Tibial artery (tissue), 4 donors: ENCODE data around the gene CRYBG1.

ENCODE experiments used
- DNase-seq, 2 donors: peaks; one replicate each; pipeline ENCODE4 v3.0.0-alpha.2; 2019
- H3K27ac ChIP-seq, 2 donors: fragments of 200-600 bp; sonication (generic) in 1 of 2; 1 replicate in 1 of 2; 2 replicates in 1 of 2; pipeline ENCODE4 v1.5.1; 2018 to 2019; ENCODE audit warnings: mild to moderate bottlenecking in 1 of 2
- H3K27me3 ChIP-seq, 2 donors: fragments of 200-600 bp; sonication (generic) in 1 of 2; one replicate each; pipeline versions ENCODE4 v1.5.1 to v1.6.0; 2016 to 2019
- H3K36me3 ChIP-seq, 3 donors: fragments of 200-600 bp; sonication (generic) in 2 of 3; one replicate each; pipeline ENCODE4 v1.5.1; 2016 to 2019; ENCODE audit warnings: mild to moderate bottlenecking in 2 of 3
- H3K4me1 ChIP-seq, 4 donors: fragments of 200-600 bp; sonication (generic) in 2 of 4; 1 replicate in 3 of 4; 2 replicates in 1 of 4; pipeline ENCODE4 v1.5.1; 2016 to 2019
- H3K4me3 ChIP-seq, 2 donors: fragments of 200-600 bp; sonication (generic) in 1 of 2; 1 replicate in 1 of 2; 2 replicates in 1 of 2; pipeline ENCODE4 v1.5.1; 2018 to 2019; ENCODE audit warnings: mild to moderate bottlenecking in 2 of 2
- H3K9me3 ChIP-seq, 3 donors: fragments of 200-600 bp; sonication (generic) in 1 of 3; one replicate each; pipeline ENCODE4 v1.5.1; 2016 to 2019
- intact Hi-C: fragments of 100-400 bp; cut with DNase I; formaldehyde crosslinking; loops from one replicate; pipeline ENCODE4 v1.15.0; 2023; ENCODE audit warnings: low total_unique reads
- TF ChIP-seq, protein P1 (sequence below), 2 experiments: fragments of 200-600 bp in 1 of 2; fragments of 450-650 bp in 1 of 2; IDR thresholded peaks; one replicate each; pipeline ENCODE4 v1.5.1; 2017 to 2019; ENCODE audit warnings: antibody characterized with exemption in 2 of 2, mild to moderate bottlenecking in 1 of 2, moderate library complexity in 1 of 2

The CRYBG1 gene

DNA sequence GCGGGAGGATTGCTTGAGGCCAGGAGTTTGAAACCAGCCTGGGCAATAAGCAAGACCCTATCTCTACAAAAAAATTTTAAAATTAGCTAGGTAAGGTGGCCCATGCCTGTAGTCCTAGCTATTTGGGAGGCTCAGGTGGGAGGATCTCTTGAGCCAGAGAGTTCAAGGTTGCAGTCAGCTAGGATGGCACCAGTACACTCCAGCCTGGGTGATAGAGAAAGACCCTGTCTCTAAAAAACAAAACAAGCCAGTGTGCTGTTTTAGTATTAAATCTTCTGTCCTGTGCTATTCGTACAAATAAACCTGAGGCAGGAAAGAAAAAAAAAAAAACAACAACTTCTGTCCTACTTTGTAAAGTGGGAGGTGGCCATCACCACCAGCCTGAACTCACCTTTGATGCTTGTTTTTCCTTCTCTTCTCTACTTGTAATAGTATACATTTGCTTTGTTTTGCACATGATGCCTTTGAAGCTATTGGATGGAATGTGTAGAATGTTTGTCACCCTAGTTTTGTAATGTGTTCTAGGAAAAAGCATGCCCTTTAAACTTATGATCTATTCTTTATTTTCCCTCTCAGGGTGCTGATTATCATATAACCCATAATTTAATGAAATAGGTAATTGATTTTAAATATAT is 102.5 kb downstream of the CRYBG1 start:
- H3K27me3 ChIP-seq = peaks cover 0 to 13% of the 10 kb centered on the region in 2 donors
- intact Hi-C loops = no loop called here
- no peak overlapping the region for H3K4me3 ChIP-seq
- no peaks in the 10 kb centered on the region for H3K9me3 ChIP-seq
- TF ChIP-seq, protein P1, sequence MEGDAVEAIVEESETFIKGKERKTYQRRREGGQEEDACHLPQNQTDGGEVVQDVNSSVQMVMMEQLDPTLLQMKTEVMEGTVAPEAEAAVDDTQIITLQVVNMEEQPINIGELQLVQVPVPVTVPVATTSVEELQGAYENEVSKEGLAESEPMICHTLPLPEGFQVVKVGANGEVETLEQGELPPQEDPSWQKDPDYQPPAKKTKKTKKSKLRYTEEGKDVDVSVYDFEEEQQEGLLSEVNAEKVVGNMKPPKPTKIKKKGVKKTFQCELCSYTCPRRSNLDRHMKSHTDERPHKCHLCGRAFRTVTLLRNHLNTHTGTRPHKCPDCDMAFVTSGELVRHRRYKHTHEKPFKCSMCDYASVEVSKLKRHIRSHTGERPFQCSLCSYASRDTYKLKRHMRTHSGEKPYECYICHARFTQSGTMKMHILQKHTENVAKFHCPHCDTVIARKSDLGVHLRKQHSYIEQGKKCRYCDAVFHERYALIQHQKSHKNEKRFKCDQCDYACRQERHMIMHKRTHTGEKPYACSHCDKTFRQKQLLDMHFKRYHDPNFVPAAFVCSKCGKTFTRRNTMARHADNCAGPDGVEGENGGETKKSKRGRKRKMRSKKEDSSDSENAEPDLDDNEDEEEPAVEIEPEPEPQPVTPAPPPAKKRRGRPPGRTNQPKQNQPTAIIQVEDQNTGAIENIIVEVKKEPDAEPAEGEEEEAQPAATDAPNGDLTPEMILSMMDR (IDR thresholded peaks at IDR 0.05) = no peak
- H3K4me1 ChIP-seq = no peaks in the 10 kb centered on the region
- no peak for DNase-seq
- no peak overlapping the region for H3K27ac ChIP-seq
- H3K36me3 ChIP-seq = no peaks in the 10 kb centered on the region

DNA sequence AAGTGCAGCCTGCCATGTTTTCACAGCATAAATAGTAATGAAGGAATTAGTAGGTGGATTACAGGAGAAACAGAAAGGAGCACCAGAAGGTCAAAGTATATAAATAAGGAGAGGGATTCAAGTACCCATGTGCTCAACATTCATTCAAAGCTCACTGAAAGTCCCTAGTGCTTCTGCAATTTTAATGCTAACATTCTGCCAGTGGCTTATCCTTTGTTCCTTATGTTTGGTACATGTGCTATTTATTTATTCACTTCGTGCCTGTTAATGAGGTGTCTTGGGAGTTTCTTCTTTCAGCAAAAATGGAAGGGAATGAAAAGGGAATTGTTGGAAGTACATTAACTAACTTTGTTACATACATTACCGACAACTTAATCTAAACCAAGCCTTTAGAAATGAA is 105.7 kb downstream of the CRYBG1 start:
- H3K27me3 ChIP-seq = peaks cover 0 to 7% of the 10 kb centered on the region in 2 donors
- no peak overlapping the region for H3K4me3 ChIP-seq
- no peaks in the 10 kb centered on the region for H3K9me3 ChIP-seq
- intact Hi-C loops = no loop called here
- TF ChIP-seq, protein P1 (IDR thresholded peaks at IDR 0.05) = no peak
- no peaks in the 10 kb centered on the region for H3K4me1 ChIP-seq
- H3K27ac ChIP-seq = no peak overlapping the region
- no peak for DNase-seq
- H3K36me3 ChIP-seq = no peaks in the 10 kb centered on the region

DNA sequence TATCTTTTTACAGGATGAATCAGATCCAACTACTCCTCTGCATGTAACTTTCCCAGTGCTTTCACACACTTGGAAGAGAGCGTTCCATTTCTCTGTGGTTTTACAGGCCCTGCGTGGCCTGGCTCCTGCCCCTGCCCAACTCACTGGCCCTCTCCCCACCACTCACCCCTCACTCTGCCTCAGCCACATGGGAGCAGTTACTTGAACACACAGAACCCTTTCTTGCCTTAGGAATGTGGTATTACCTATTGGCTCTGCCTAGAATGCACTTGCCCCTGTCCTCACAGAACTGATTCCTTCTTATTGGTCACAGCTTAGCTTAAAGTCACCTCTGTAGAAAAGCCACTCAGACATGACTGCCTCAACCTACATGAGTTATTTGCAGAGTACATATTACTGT is 108.4 kb downstream of the CRYBG1 start:
- Histone ChIP-seq H3K9me3 (no peaks in the 10 kb centered on the region), H3K27ac (no peak overlapping the region), H3K36me3 (no peaks in the 10 kb centered on the region), H3K27me3 (peaks cover 0 to 2% of the 10 kb centered on the region in 2 donors), H3K4me1 (no peaks in the 10 kb centered on the region), H3K4me3 (no peak overlapping the region)
- no peak for DNase-seq
- intact Hi-C loops = no loop called here
- TF ChIP-seq, protein P1 (IDR thresholded peaks at IDR 0.05) = no peak

DNA sequence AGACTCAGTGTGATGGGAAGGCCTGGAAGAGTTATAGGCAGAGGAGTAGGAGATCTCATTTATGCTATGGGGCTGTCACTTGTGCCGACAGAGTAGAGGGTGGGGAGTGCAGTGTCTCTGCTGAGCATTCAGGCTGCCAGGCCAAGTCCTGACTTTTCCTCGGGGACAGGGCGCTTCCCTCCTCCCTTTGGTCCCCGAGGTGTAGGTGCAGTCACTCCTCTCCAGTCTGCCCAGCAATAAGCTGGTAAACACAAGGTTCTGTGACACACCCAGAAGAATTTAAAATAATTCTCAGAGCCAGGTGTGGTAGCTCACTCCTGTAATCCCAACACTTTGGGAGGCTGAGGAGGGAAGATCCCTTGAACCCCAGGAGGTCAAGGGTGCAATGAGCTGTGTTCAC is 109.4 kb downstream of the CRYBG1 start:
- Histone ChIP-seq H3K9me3 (no peaks in the 10 kb centered on the region), H3K27ac (no peak overlapping the region), H3K4me3 (no peak overlapping the region), H3K36me3 (no peaks in the 10 kb centered on the region), H3K4me1 (no peaks in the 10 kb centered on the region), H3K27me3 (peaks cover 0 to 2% of the 10 kb centered on the region in 2 donors)
- TF ChIP-seq, protein P1 (IDR thresholded peaks at IDR 0.05) = no peak
- intact Hi-C loops = no loop called here
- no peak for DNase-seq

DNA sequence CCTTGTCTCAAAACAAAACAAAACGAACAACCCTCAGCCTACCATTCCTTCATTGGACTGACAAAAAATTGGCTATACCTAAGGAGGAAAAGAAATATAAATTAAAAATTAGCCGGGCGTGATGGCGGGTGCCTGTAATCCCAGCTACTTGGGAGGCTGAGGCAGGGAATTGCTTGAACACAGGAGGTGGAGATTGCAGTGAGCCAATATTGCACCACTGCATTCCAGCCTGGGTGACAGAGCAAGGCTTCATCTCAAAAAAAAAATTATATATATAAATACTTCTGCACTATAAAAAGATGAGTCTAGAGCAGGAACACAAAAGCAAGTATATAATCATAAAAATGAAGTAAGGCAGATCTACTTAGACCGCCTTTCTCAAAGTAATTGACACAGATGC is 109.8 kb downstream of the CRYBG1 start:
- H3K4me3 ChIP-seq = no peak overlapping the region
- DNase-seq = no peak
- TF ChIP-seq, protein P1 (IDR thresholded peaks at IDR 0.05) = no peak
- no peak overlapping the region for H3K27ac ChIP-seq
- no peaks in the 10 kb centered on the region for H3K4me1 ChIP-seq
- H3K9me3 ChIP-seq = no peaks in the 10 kb centered on the region
- peaks cover 0 to 3% of the 10 kb centered on the region in 2 donors for H3K27me3 ChIP-seq
- H3K36me3 ChIP-seq = no peaks in the 10 kb centered on the region
- intact Hi-C loops = no loop called here

DNA sequence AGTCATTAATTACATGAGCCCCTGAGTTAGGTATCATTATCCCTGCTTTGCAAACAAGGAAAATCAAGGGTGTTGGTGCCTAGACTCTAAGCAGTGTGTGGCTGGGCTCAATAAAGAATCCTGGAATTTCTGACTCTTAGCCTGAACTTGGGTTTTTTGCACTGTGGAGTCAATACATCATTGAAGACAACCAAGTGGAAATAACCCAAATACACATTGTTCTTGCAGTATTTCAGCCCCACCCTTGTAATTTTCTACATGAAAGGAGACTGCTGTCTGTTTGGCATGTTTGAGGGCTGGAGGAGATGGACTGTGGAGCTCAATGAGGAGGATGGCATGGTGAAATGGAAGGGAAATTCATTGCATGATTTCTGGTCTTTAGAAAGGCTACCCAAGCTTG is 110.3 kb downstream of the CRYBG1 start:
- no peak for DNase-seq
- H3K9me3 ChIP-seq = no peaks in the 10 kb centered on the region
- peaks cover 0 to 2% of the 10 kb centered on the region in 2 donors for H3K27me3 ChIP-seq
- TF ChIP-seq, protein P1 (IDR thresholded peaks at IDR 0.05) = no peak
- no peaks in the 10 kb centered on the region for H3K36me3 ChIP-seq
- H3K4me3 ChIP-seq = no peak overlapping the region
- no peaks in the 10 kb centered on the region for H3K4me1 ChIP-seq
- no peak overlapping the region for H3K27ac ChIP-seq
- intact Hi-C loops = no loop called here
